Astrocyte of the cerebellum (primary cell): Measurements from ENCODE around the gene PITX2.

Experiments
- DNase-seq: peaks from one replicate; pipeline ENCODE4 v3.0.0-alpha.2; 2011; ENCODE audit warnings: low read depth
- H3K4me3 ChIP-seq: 2 replicates; pipeline ENCODE4 v1.5.1; 2011; ENCODE audit warnings: mild to moderate bottlenecking, low read depth, low read length, moderate library complexity
- CTCF ChIP-seq: IDR thresholded peaks from 2 replicates; pipeline ENCODE4 v1.5.1; 2012; ENCODE audit warnings: low read length, low read depth, moderate library complexity, mild to moderate bottlenecking; ENCODE audit errors: missing control alignments
- in situ Hi-C: cut with HindIII; loops from 2 replicates; pipeline ENCODE4 v1.10.0; 2017; ENCODE audit warnings: low sequenced_read_pairs

Gene PITX2

DNA sequence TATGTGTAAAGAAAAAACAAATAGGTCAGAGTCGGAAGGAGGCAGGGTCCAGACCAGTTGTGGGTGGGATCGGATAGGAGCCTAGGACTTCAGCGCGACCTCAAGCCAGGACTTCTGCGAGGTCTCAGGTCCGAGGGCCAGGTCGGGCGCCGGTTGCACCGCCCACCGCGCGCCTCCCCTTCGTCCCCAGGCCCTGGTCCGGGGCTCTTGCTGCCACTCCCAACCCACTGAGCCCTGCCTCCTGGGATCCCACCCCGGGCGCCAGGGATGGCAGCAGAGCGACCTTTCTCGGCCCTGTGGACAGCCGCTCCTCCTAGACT, 12.3 kb downstream of the PITX2 start:
- in situ Hi-C loops = no loop called here
- no peak overlapping the region for H3K4me3 ChIP-seq
- no peak for DNase-seq
- no peak for TF ChIP-seq CTCF

DNA sequence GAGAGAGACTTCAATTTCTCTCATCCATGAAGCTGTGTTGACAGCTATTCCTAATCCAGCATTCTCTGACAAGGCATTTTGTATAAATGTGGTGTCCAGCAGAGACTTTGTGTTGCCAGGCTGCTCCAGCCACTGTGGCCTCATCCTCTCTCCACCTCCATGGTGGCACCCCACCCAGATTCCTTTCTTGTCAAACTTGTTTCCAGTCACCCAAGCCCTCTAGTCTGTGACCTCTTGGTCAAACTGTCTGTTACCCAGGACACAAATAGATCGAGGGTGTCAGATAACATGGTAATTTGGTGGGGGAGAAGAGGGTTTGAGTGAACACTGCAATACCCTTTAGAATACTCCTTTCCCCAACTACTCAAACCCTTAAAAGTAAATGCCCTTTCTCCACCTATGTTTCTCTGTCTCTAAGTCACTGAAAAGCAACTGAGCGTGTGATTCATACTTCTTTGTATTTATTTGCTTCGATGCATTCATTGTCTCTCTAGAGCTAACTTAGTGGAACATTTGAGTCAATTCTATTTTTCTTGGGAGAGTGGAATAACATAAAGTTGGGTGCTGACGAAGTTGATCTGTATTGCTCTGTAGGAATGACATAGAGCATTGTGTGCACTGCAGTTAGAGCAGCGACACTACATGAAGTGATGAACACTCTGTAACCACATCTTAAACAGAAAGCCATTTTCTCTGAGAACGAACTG, 13.7 kb downstream of the PITX2 start:
- H3K4me3 ChIP-seq = no peak overlapping the region
- in situ Hi-C loops = no loop called here
- TF ChIP-seq CTCF = no peak
- no peak for DNase-seq

DNA sequence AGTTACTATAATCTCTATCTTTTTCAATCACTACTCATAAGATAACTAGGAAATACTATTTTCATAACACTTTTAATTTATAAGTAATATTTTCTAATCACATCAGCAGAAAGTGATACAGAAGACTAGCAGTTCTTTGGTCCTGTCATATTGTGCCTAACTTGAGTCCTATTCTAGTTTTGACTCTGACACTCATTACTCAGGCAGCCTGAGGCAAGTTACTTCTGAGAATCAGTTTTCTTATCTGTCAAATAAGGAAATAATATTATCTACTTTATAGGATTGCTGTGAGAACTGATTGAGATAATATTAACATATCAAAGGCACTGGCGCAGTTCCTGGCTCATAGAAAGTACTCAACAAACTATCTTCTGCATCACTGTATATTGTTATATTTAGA, 17.8 kb downstream of the PITX2 start:
- no peak for TF ChIP-seq CTCF
- H3K4me3 ChIP-seq = no peak overlapping the region
- in situ Hi-C loops = no loop called here
- DNase-seq = no peak

DNA sequence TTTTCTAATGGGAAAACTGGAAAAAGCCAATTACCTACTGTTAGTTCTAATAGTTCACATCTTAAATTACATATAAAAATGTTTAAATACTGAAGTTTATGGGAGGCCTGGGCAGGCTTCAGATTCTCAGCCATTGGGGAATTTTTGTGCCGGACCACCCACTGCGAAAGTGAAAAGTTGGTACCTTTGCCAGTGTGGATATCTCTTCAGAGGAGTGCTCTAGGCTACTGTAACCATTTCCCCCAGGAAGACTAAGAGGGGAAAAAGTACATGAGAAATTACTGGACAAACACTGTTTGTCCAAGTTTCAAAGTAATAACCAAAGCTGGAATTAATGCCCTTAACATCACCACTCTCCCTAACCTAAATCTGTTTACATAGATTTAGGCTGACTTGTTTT, 20.8 kb downstream of the PITX2 start:
- no peak overlapping the region for H3K4me3 ChIP-seq
- DNase-seq = no peak
- in situ Hi-C loops = no loop called here
- TF ChIP-seq CTCF = no peak

GRCh38 chr4:110597582-110597981, 25.3 kb downstream of the PITX2 start:
- in situ Hi-C loops = no loop called here
- DNase-seq = no peak
- H3K4me3 ChIP-seq = no peak overlapping the region
- TF ChIP-seq CTCF = no peak

- no peak for DNase-seq
- TF ChIP-seq CTCF = no peak
- no peak overlapping the region for H3K4me3 ChIP-seq
- in situ Hi-C loops = no loop called here
Measured at GRCh38 chr4:110596431-110596830, 26.4 kb downstream of the PITX2 start.
